Measurements from ENCODE around the gene GFM2.

Gene GFM2

GRCh38 chr5:74787424-74787823 lies 20.5 kb upstream of the GFM2 start:
- Histone ChIP-seq H3K27me3 (no peaks in the 10 kb centered on the region), H3K36me3 (no peaks in the 10 kb centered on the region), H3K4me3 (ENCODE audit: low read depth, low read length) (no peak overlapping the region), H3K4me1 (no peaks in the 10 kb centered on the region), H3K9me3 (no peaks in the 10 kb centered on the region)
- no peak for DNase-seq
- no peak for TF ChIP-seq CTCF (IDR thresholded peaks at IDR 0.05; ENCODE audit: low read depth, low read length)

GRCh38 chr5:74786851-74787250 lies 19.9 kb upstream of the GFM2 start:
- Histone ChIP-seq H3K27me3 (no peaks in the 10 kb centered on the region), H3K4me3 (ENCODE audit: low read depth, low read length) (no peak overlapping the region), H3K4me1 (no peaks in the 10 kb centered on the region), H3K36me3 (no peaks in the 10 kb centered on the region), H3K9me3 (no peaks in the 10 kb centered on the region)
- no peak for TF ChIP-seq CTCF (IDR thresholded peaks at IDR 0.05; ENCODE audit: low read depth, low read length)
- DNase-seq, result no peak

- H3K4me3 ChIP-seq (ENCODE audit: low read depth, low read length), result no peak overlapping the region
- no peaks in the 10 kb centered on the region for H3K9me3 ChIP-seq
- no peaks in the 10 kb centered on the region for H3K27me3 ChIP-seq
- no peak for DNase-seq
- no peaks in the 10 kb centered on the region for H3K4me1 ChIP-seq
- H3K36me3 ChIP-seq, result peaks cover 35% of the 10 kb centered on the region
- no peak for TF ChIP-seq CTCF (IDR thresholded peaks at IDR 0.05; ENCODE audit: low read depth, low read length)
Measured at GRCh38 chr5:74778609-74779008, 11.7 kb upstream of the GFM2 start.

- H3K36me3 ChIP-seq, result peaks cover 63% of the 10 kb centered on the region
Measured at GRCh38 chr5:74772359-74772758, 5.4 kb upstream of the GFM2 start.

GRCh38 chr5:74767579-74767913 lies 629 bp upstream of the GFM2 start:
- Histone ChIP-seq H3K9me3 (no peaks in the 10 kb centered on the region), H3K36me3 (peaks cover 31% of the 10 kb centered on the region), H3K27me3 (no peaks in the 10 kb centered on the region), H3K4me1 (no peaks in the 10 kb centered on the region), H3K4me3 (ENCODE audit: low read depth, low read length) (peak overlapping the region; percentile 89)
- TF ChIP-seq CTCF (IDR thresholded peaks at IDR 0.05; ENCODE audit: low read depth, low read length), result no peak
- peak; percentile 20 for DNase-seq

More at GRCh38 chr5:74772359-74772758, 5.4 kb upstream of the GFM2 start:
- no peaks in the 10 kb centered on the region for H3K9me3 ChIP-seq
- TF ChIP-seq CTCF (IDR thresholded peaks at IDR 0.05; ENCODE audit: low read depth, low read length), result no peak
- no peak for DNase-seq
- no peak overlapping the region for H3K4me3 ChIP-seq (ENCODE audit: low read depth, low read length)
- no peaks in the 10 kb centered on the region for H3K4me1 ChIP-seq
- no peaks in the 10 kb centered on the region for H3K27me3 ChIP-seq

- no peak for DNase-seq
- H3K4me3 ChIP-seq (ENCODE audit: low read depth, low read length), result peak overlapping the region; percentile 89
- no peaks in the 10 kb centered on the region for H3K9me3 ChIP-seq
- no peaks in the 10 kb centered on the region for H3K4me1 ChIP-seq
- no peaks in the 10 kb centered on the region for H3K27me3 ChIP-seq
- peaks cover 29% of the 10 kb centered on the region for H3K36me3 ChIP-seq
- TF ChIP-seq CTCF (IDR thresholded peaks at IDR 0.05; ENCODE audit: low read depth, low read length), result peak; percentile 57
Measured at GRCh38 chr5:74766418-74766848, 484 bp downstream of the GFM2 start.

Measured in BE2C (cell line).